GM21381 (cell line): ENCODE measurements around the gene CD2.

Source experiments
- ATAC-seq: cut with Tn5 transposase; IDR thresholded peaks from one replicate; pipeline ENCODE4 v1.9.1; 2021; ENCODE audit warnings: mild to moderate bottlenecking, moderate library complexity; ENCODE audit not compliant: unreplicated experiment

CD2 gene

GRCh38 chr1:116754198-116754977 is at the start of gene CD2:
CD2 (plus strand) TSS chr1:116754430; CDS start chr1:116754493, 63 bp downstream.
- ATAC-seq, result no peak

GRCh38 chr1:116706123-116706522 is 48.1 kb upstream of the CD2 start:
- no peak for ATAC-seq

- ATAC-seq, result no peak
These were observed 47.4 kb upstream of the CD2 start for GRCh38 chr1:116706841-116707240.

- no peak for ATAC-seq
These were observed 45.9 kb upstream of the CD2 start for GRCh38 chr1:116708255-116708900.

- ATAC-seq, result no peak
These were observed 44.5 kb upstream of the CD2 start for GRCh38 chr1:116709666-116710167.

GRCh38 chr1:116710420-116711262 is 43.6 kb upstream of the CD2 start:
- ATAC-seq, result no peak

- no peak for ATAC-seq
These were observed 42.9 kb upstream of the CD2 start for GRCh38 chr1:116711263-116711840.

GRCh38 chr1:116712510-116712909 is 41.7 kb upstream of the CD2 start:
- ATAC-seq, result no peak

- ATAC-seq, result no peak
These were observed 40.8 kb upstream of the CD2 start for GRCh38 chr1:116713474-116713873.

- no peak for ATAC-seq
These were observed 37.8 kb upstream of the CD2 start for GRCh38 chr1:116716391-116716790.

GRCh38 chr1:116717318-116717717 is 36.9 kb upstream of the CD2 start:
- ATAC-seq, result no peak

- ATAC-seq, result no peak
These were observed 33.7 kb upstream of the CD2 start for GRCh38 chr1:116720364-116721038.

GRCh38 chr1:116721039-116721405 is 33.2 kb upstream of the CD2 start:
- no peak for ATAC-seq

GRCh38 chr1:116721451-116722007 is 32.7 kb upstream of the CD2 start:
- no peak for ATAC-seq

GRCh38 chr1:116722016-116722838 is 32.0 kb upstream of the CD2 start:
- no peak for ATAC-seq

- ATAC-seq, result no peak
These were observed 29.4 kb upstream of the CD2 start for GRCh38 chr1:116724765-116725375.

- no peak for ATAC-seq
These were observed 28.4 kb upstream of the CD2 start for GRCh38 chr1:116725798-116726197.

GRCh38 chr1:116726872-116727820 is 27.1 kb upstream of the CD2 start:
- ATAC-seq, result no peak
